GM12875 (cell line): ENCODE measurements around the gene COL24A1.
"Not testable (repeated sequence)": the region's sequence is repeated elsewhere in the genome, so short reads cannot be mapped to it uniquely, and the experiment has no call there.

Experiments
- H3K4me3 ChIP-seq: one replicate; pipeline ENCODE4 v1.5.1; 2011; ENCODE audit warnings: low read depth, low read length, control low read depth
- CTCF ChIP-seq: IDR thresholded peaks from 2 replicates; pipeline ENCODE4 v1.5.1; 2011; ENCODE audit warnings: low read depth, mild to moderate bottlenecking, control low read depth, inconsistent platforms, low read length, moderate library complexity, borderline replicate concordance; ENCODE audit not compliant: insufficient read depth

COL24A1 gene

GRCh38 chr1:85850238-85850637 is 306.3 kb downstream of the COL24A1 start:
- H3K4me3 ChIP-seq, result no peak overlapping the region
- no peak for TF ChIP-seq CTCF

- H3K4me3 ChIP-seq, result no peak overlapping the region
- no peak for TF ChIP-seq CTCF
These were observed 306.9 kb downstream of the COL24A1 start for GRCh38 chr1:85849660-85850059.

GRCh38 chr1:85847356-85847755 is 309.2 kb downstream of the COL24A1 start:
- no peak for TF ChIP-seq CTCF
- no peak overlapping the region for H3K4me3 ChIP-seq

- H3K4me3 ChIP-seq, result no peak overlapping the region
- TF ChIP-seq CTCF, result no peak
These were observed 309.9 kb downstream of the COL24A1 start for GRCh38 chr1:85846706-85847105.

- no peak overlapping the region for H3K4me3 ChIP-seq
- TF ChIP-seq CTCF, result no peak
These were observed 317.1 kb downstream of the COL24A1 start for GRCh38 chr1:85839459-85839858.

GRCh38 chr1:85838238-85838637 is 318.3 kb downstream of the COL24A1 start:
- no peak overlapping the region for H3K4me3 ChIP-seq
- TF ChIP-seq CTCF, result no peak

- TF ChIP-seq CTCF, result no peak
- no peak overlapping the region for H3K4me3 ChIP-seq
These were observed 319.8 kb downstream of the COL24A1 start for GRCh38 chr1:85836736-85837135.

GRCh38 chr1:85833165-85833564 is 323.4 kb downstream of the COL24A1 start:
- H3K4me3 ChIP-seq, result not testable (repeated sequence)
